SK-N-SH (cell line): ENCODE data around the gene OR6X1. TPM values are rescaled to one million over a fixed set of nuclear protein-coding genes. Genes with fewer than 3 reads are reported as not detected.

Experiments
- CTCF ChIA-PET: fragments of 300-600, 350-600 bp; formaldehyde crosslinking; extraction: SDS; loops from one replicate; lab custom pipeline; 2021; lab: Yijun Ruan, JAX
- POLR2A ChIA-PET: fragments of 350-600 bp; sonication (Branson Sonifier 250); formaldehyde crosslinking; extraction: SDS; loops from one replicate; lab custom pipeline; 2020; ENCODE audit warnings: antibody characterized with exemption, inconsistent platforms; lab: Yijun Ruan, JAX
- DNase-seq: peaks from one replicate; pipeline ENCODE4 v3.0.0; 2012
- H2AFZ ChIP-seq: fragments of 200-600 bp; sonication (generic); 2 replicates; pipeline ENCODE4 v1.8.1; 2016; ENCODE audit warnings: antibody characterized with exemption, mild to moderate bottlenecking, low read depth
- H3F3A ChIP-seq: fragments of 200-600 bp; sonication (generic); replicated peaks from 2 replicates; pipeline ENCODE3; 2016; ENCODE audit warnings: antibody characterized with exemption, mild to moderate bottlenecking; ENCODE audit not compliant: insufficient read depth
- H3K27ac ChIP-seq, 2 experiments: fragments of 200-500 bp in 1 of 2; fragments of 200-600 bp in 1 of 2; sonication (Bioruptor generic) in 1 of 2; sonication (generic), shearing (Covaris generic) in 1 of 2; 2 replicates each; pipeline versions ENCODE4 v1.5.1 to v1.6.1; 2014 to 2016; ENCODE audit warnings: low read depth in 2 of 2, inconsistent platforms in 1 of 2, low read length in 1 of 2, mild to moderate bottlenecking in 1 of 2, mixed read lengths in 1 of 2
- H3K27me3 ChIP-seq: fragments of 200-600 bp; sonication (generic), shearing (Covaris generic); 2 replicates; pipeline ENCODE4 v1.6.1; 2016; ENCODE audit warnings: mixed run types; ENCODE audit not compliant: insufficient read depth
- H3K36me3 ChIP-seq, 2 experiments: fragments of 200-500 bp in 1 of 2; fragments of 200-600 bp in 1 of 2; sonication (Bioruptor generic) in 1 of 2; sonication (generic) in 1 of 2; replicated peaks in 1 of 2; 2 replicates each; pipeline versions ENCODE3 to v1.5.1; 2014 to 2016; ENCODE audit warnings: low read length in 1 of 2, mild to moderate bottlenecking in 1 of 2; ENCODE audit not compliant: insufficient read depth in 2 of 2, control insufficient read depth in 1 of 2
- H3K4me1 ChIP-seq, 2 experiments: fragments of 200-500 bp in 1 of 2; fragments of 200-600 bp in 1 of 2; sonication (Bioruptor generic) in 1 of 2; sonication (generic), shearing (Covaris generic) in 1 of 2; 2 replicates each; pipeline versions ENCODE4 v1.5.1 to v1.6.1; 2014 to 2016; ENCODE audit warnings: low read depth in 1 of 2, low read length in 1 of 2, mixed run types in 1 of 2; ENCODE audit not compliant: insufficient read depth in 2 of 2, control insufficient read depth in 1 of 2
- H3K4me2 ChIP-seq: fragments of 200-600 bp; sonication (generic), shearing (Covaris generic); 2 replicates; pipeline ENCODE4 v1.6.1; 2017; ENCODE audit warnings: mixed run types
- H3K4me3 ChIP-seq, 2 experiments: fragments of 200-500 bp in 1 of 2; fragments of 200-600 bp in 1 of 2; sonication (Bioruptor generic) in 1 of 2; sonication (generic), shearing (Covaris generic) in 1 of 2; 2 replicates each; pipeline versions ENCODE4 v1.5.1 to v1.8.1; 2014 to 2016; ENCODE audit warnings: low read depth in 2 of 2, inconsistent platforms in 1 of 2, low read length in 1 of 2, mild to moderate bottlenecking in 1 of 2, mixed read lengths in 1 of 2, moderate library complexity in 1 of 2
- H3K79me2 ChIP-seq: fragments of 200-600 bp; sonication (generic); 2 replicates; pipeline ENCODE4 v1.8.1; 2017; ENCODE audit warnings: mild to moderate bottlenecking; ENCODE audit not compliant: insufficient read depth
- H3K9ac ChIP-seq: fragments of 200-600 bp; sonication (generic); 2 replicates; pipeline ENCODE4 v1.6.1; 2017; ENCODE audit warnings: mixed run types
- H3K9me2 ChIP-seq: fragments of 200-600 bp; sonication (generic); 2 replicates; pipeline ENCODE4 v1.6.1; 2017; ENCODE audit warnings: mixed run types
- H3K9me3 ChIP-seq: fragments of 200-600 bp; sonication (generic); 2 replicates; pipeline ENCODE4 v1.6.1; 2017; ENCODE audit warnings: mixed run types, mild to moderate bottlenecking, moderate library complexity
- H4K20me1 ChIP-seq: fragments of 200-600 bp; sonication (generic); 2 replicates; pipeline ENCODE4 v1.6.1; 2017; ENCODE audit warnings: mild to moderate bottlenecking, mixed run types; ENCODE audit not compliant: insufficient read depth
- CHD2 ChIP-seq: fragments of 150-350 bp; IDR thresholded peaks from 2 replicates; pipeline ENCODE4 v1.6.1; 2018; ENCODE audit warnings: low read length; ENCODE audit not compliant: partially characterized antibody
- ELF1 ChIP-seq: IDR thresholded peaks from 2 replicates; pipeline ENCODE4 v1.4.0; 2012
- EZH2phosphoT487 ChIP-seq: fragments of 200-600 bp; sonication (generic); IDR thresholded peaks from 2 replicates; pipeline ENCODE4 v1.6.1; 2017; ENCODE audit warnings: low read depth, mixed run types, mild to moderate bottlenecking, antibody characterized with exemption, moderate library complexity, borderline replicate concordance
- FOSL2 ChIP-seq: IDR thresholded peaks from 2 replicates; pipeline ENCODE4 v1.4.0; 2012; ENCODE audit warnings: low read depth, mild to moderate bottlenecking, moderate library complexity, borderline replicate concordance
- MXI1 ChIP-seq: IDR thresholded peaks from 2 replicates; pipeline ENCODE4 v1.6.1; 2012; ENCODE audit warnings: mild to moderate bottlenecking, low read depth, low read length, improper control_type of control experiment
- POLR2AphosphoS5 ChIP-seq: IDR thresholded peaks from 2 replicates; pipeline ENCODE4 v1.6.1; 2012; ENCODE audit warnings: low read depth, low read length
- RAD21 ChIP-seq: IDR thresholded peaks from 2 replicates; pipeline ENCODE4 v1.6.1; 2012; ENCODE audit warnings: mild to moderate bottlenecking, low read length
- RCOR1 ChIP-seq: fragments of 150-350 bp; IDR thresholded peaks from 2 replicates; pipeline ENCODE4 v1.6.1; 2017; ENCODE audit warnings: antibody characterized with exemption, low read length
- RXRA ChIP-seq: IDR thresholded peaks from 2 replicates; pipeline ENCODE4 v1.4.0; 2012; ENCODE audit warnings: low read depth, mild to moderate bottlenecking, borderline replicate concordance
- TAF1 ChIP-seq: IDR thresholded peaks from 2 replicates; pipeline ENCODE4 v1.6.1; 2012; ENCODE audit warnings: low read depth, mild to moderate bottlenecking, low read length, moderate library complexity, borderline replicate concordance
- TCF12 ChIP-seq: IDR thresholded peaks from 2 replicates; pipeline ENCODE4 v1.4.0; 2012
- WGBS: methylation state at CpG from one replicate; pipeline ENCODE4 v1.1.6; 2017; ENCODE audit warnings: low lambda C conversion rate; 5-methylcytosine and 5-hydroxymethylcytosine counted together
- polyA plus RNA-seq, 3 experiments: library from polyadenylated mRNA; depleted of rRNA; stranded (reverse); fragments of >200 nt; gene quantifications; 2 replicates each; pipeline ENCODE4 v1.2.3, GENCODE V29; 2012
- TF ChIP-seq, protein P1 (sequence below): fragments of 200-600 bp; sonication (generic); IDR thresholded peaks from 2 replicates; pipeline ENCODE4 v1.6.1; 2017; ENCODE audit warnings: antibody characterized with exemption, mild to moderate bottlenecking, moderate library complexity
- TF ChIP-seq, protein P2 (sequence below): IDR thresholded peaks from 2 replicates; pipeline ENCODE4 v1.4.0; 2012; ENCODE audit warnings: low read depth
- TF ChIP-seq, protein P3 (sequence below): IDR thresholded peaks from 2 replicates; pipeline ENCODE4 v1.4.0; 2012; ENCODE audit warnings: low read depth, borderline replicate concordance

The OR6X1 gene, protein sequence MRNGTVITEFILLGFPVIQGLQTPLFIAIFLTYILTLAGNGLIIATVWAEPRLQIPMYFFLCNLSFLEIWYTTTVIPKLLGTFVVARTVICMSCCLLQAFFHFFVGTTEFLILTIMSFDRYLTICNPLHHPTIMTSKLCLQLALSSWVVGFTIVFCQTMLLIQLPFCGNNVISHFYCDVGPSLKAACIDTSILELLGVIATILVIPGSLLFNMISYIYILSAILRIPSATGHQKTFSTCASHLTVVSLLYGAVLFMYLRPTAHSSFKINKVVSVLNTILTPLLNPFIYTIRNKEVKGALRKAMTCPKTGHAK
- not detected in 2 replicates for polyA plus RNA-seq (2012; rRNA removed)
- not detected in 2 replicates for polyA plus RNA-seq (2012; cell fraction: cytosol; rRNA removed)
- not detected in 2 replicates for polyA plus RNA-seq (2012; cell fraction: nucleus; rRNA removed)

DNA sequence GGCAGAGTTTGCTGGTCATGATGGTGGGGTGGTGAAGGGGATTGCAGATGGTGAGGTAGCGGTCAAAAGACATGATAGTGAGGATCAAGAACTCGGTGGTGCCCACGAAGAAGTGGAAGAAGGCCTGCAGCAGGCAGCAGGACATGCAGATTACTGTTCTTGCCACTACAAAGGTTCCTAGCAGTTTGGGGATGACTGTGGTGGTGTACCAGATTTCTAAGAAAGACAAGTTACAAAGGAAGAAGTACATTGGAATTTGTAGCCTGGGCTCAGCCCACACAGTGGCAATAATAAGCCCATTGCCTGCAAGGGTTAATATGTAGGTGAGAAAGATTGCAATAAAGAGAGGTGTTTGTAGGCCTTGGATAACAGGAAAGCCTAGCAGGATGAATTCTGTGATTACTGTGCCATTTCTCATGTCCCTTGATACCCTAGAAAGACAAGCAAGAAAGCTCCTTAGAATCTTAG is at the start of gene OR6X1:
Gene OR6X1 (minus strand): TSS at position 418 of the 468 bp plus-strand sequence. CDS start 0 bp downstream, at position 418.
- Histone ChIP-seq H3K36me3 (no peaks in the 10 kb centered on the region), H3K27me3 (peaks cover 15% of the 10 kb centered on the region; the same call in 1 of the 2 replicates), H3K79me2 (no peaks in the 10 kb centered on the region), H2AFZ (no peak within 1 kb of the TSS), H3K9me2 (no peaks in the 10 kb centered on the region), H3K9ac (no peak within 1 kb of the TSS), H3F3A (no peaks in the 10 kb centered on the region), H3K4me3 (no peak within 1 kb of the TSS), H3K27ac (no peak within 1 kb of the TSS), H3K4me1 (no peaks in the 10 kb centered on the region), H3K4me2 (no peak within 1 kb of the TSS), H4K20me1 (no peaks in the 10 kb centered on the region), H3K9me3 (no peaks in the 10 kb centered on the region)
- CTCF ChIA-PET: no interaction called here
- WGBS: 24% methylated on average over 3 of the region's 3 CpGs
- POLR2A ChIA-PET: no interaction called here
- TF ChIP-seq TCF12 (no peak), RAD21 (no peak), MXI1 (no peak), TAF1 (no peak), EZH2phosphoT487 (no peak)
- TF ChIP-seq, protein P1, sequence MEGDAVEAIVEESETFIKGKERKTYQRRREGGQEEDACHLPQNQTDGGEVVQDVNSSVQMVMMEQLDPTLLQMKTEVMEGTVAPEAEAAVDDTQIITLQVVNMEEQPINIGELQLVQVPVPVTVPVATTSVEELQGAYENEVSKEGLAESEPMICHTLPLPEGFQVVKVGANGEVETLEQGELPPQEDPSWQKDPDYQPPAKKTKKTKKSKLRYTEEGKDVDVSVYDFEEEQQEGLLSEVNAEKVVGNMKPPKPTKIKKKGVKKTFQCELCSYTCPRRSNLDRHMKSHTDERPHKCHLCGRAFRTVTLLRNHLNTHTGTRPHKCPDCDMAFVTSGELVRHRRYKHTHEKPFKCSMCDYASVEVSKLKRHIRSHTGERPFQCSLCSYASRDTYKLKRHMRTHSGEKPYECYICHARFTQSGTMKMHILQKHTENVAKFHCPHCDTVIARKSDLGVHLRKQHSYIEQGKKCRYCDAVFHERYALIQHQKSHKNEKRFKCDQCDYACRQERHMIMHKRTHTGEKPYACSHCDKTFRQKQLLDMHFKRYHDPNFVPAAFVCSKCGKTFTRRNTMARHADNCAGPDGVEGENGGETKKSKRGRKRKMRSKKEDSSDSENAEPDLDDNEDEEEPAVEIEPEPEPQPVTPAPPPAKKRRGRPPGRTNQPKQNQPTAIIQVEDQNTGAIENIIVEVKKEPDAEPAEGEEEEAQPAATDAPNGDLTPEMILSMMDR: no peak
- no peak for DNase-seq

DNA sequence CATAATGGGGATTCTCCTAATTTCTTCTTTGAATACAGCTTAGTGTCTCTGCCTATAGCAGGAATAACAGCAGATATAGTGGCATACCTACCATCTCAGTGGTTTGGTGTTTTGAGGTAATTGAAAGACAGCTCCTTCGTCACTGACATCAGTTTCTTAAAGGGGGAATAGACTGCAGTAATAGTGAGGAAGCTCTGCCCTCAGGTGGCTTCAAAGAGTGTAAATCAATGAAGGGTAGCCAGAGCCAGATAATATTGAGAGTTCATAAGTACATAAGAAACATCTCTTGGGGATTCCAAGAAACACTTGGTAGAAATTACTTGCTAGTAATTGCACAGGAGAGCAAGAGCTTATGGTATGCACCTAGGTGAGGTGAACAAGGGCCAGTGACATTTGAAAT is 47.4 kb upstream of the OR6X1 start:
- H3K27me3 ChIP-seq: no peaks in the 10 kb centered on the region; the same call in 1 of the 2 replicates
- ChIA-PET POLR2A (no interaction called here), CTCF (no interaction called here)

More for the DNA sequence above, 47.4 kb upstream of the OR6X1 start:
- H3K9me3 ChIP-seq: no peaks in the 10 kb centered on the region
- TF ChIP-seq POLR2AphosphoS5: no peak
- TF ChIP-seq FOSL2: no peak
- TF ChIP-seq, protein P2, sequence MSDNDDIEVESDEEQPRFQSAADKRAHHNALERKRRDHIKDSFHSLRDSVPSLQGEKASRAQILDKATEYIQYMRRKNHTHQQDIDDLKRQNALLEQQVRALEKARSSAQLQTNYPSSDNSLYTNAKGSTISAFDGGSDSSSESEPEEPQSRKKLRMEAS: no peak
- TF ChIP-seq RCOR1: no peak
- no peak for TF ChIP-seq RXRA
- TF ChIP-seq CHD2: no peak
- TF ChIP-seq, protein P3, sequence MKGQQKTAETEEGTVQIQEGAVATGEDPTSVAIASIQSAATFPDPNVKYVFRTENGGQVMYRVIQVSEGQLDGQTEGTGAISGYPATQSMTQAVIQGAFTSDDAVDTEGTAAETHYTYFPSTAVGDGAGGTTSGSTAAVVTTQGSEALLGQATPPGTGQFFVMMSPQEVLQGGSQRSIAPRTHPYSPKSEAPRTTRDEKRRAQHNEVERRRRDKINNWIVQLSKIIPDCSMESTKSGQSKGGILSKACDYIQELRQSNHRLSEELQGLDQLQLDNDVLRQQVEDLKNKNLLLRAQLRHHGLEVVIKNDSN: no peak
- TF ChIP-seq ELF1: no peak
- TF ChIP-seq, all 33 proteins: peak for 0
- 0% methylated on average over 1 of the region's 1 CpG for WGBS
- no peak overlapping the region for H2AFZ ChIP-seq
- H3K36me3 ChIP-seq: no peaks in the 10 kb centered on the region
- H3K9ac ChIP-seq: no peak overlapping the region
- no peaks in the 10 kb centered on the region for H3K4me1 ChIP-seq
- no peak overlapping the region for H3K4me3 ChIP-seq
- no peak overlapping the region for H3K4me2 ChIP-seq
- no peaks in the 10 kb centered on the region for H4K20me1 ChIP-seq
- no peaks in the 10 kb centered on the region for H3K79me2 ChIP-seq
- H3K9me2 ChIP-seq: no peaks in the 10 kb centered on the region
- no peaks in the 10 kb centered on the region for H3F3A ChIP-seq
- H3K27ac ChIP-seq: no peak overlapping the region
- no peak for DNase-seq
